HepG2 (cell line): Measurements from ENCODE around the gene COPS7B. TPM values are rescaled to one million over a fixed set of nuclear protein-coding genes. Genes with fewer than 3 reads are reported as not detected.
A peak's percentile ranks its signal among the peaks of the same experiment; 100 is the strongest.

ENCODE experiments used
- AHR ChIP-seq: IDR thresholded peaks from 2 replicates; pipeline ENCODE4 v1.6.1; 2018; ENCODE audit warnings: missing genetic modification reagents, missing compliant biosample characterization
- ARNT2 ChIP-seq: sonication (generic); formaldehyde crosslinking; IDR thresholded peaks from 2 replicates; pipeline ENCODE4 v1.8.0; 2022; ENCODE audit warnings: mild to moderate bottlenecking, low read depth, missing genetic modification reagents, moderate library complexity
- BCLAF1 ChIP-seq: fragments of 450-650 bp; IDR thresholded peaks from 2 replicates; pipeline ENCODE4 v1.6.1; 2017; ENCODE audit warnings: mild to moderate bottlenecking
- ESRRA ChIP-seq: sonication (generic); formaldehyde crosslinking; IDR thresholded peaks from 2 replicates; pipeline ENCODE4 v1.5.1; 2020; ENCODE audit warnings: mild to moderate bottlenecking, low read depth, missing genetic modification reagents
- IKZF4 ChIP-seq: sonication (generic); formaldehyde crosslinking; IDR thresholded peaks from 2 replicates; pipeline ENCODE4 v1.5.1; 2020; ENCODE audit warnings: borderline replicate concordance, mild to moderate bottlenecking, low read depth, missing genetic modification reagents; ENCODE audit errors: not compliant biosample characterization
- KMT2B ChIP-seq: IDR thresholded peaks from 2 replicates; pipeline ENCODE4 v1.6.1; 2016; ENCODE audit warnings: missing genetic modification reagents, missing compliant biosample characterization
- NAIF1 ChIP-seq: sonication (generic); formaldehyde crosslinking; IDR thresholded peaks from 2 replicates; pipeline ENCODE4 v1.5.0; 2020; ENCODE audit warnings: mild to moderate bottlenecking, missing genetic modification reagents, borderline replicate concordance
- RAD21 ChIP-seq: fragments of 450-650 bp; formaldehyde crosslinking; IDR thresholded peaks from 2 replicates; pipeline ENCODE4 v1.5.0; 2020; ENCODE audit warnings: mild to moderate bottlenecking
- SIN3A ChIP-seq: IDR thresholded peaks from 2 replicates; pipeline ENCODE4 v1.6.1; 2011; ENCODE audit warnings: low read depth, mild to moderate bottlenecking, control low read depth, low read length, borderline replicate concordance
- SMAD3 ChIP-seq: sonication (generic); formaldehyde crosslinking; IDR thresholded peaks from 2 replicates; pipeline ENCODE4 v1.4.0; 2020; ENCODE audit warnings: missing genetic modification reagents
- SMYD3 ChIP-seq: sonication (generic); formaldehyde crosslinking; IDR thresholded peaks from 2 replicates; pipeline ENCODE4 v1.8.1; 2023; ENCODE audit warnings: mild to moderate bottlenecking, missing genetic modification reagents
- SP140L ChIP-seq: sonication (generic); formaldehyde crosslinking; IDR thresholded peaks from 2 replicates; pipeline ENCODE4 v1.4.0; 2020; ENCODE audit warnings: missing genetic modification reagents, borderline replicate concordance
- TBX2 ChIP-seq: sonication (generic); formaldehyde crosslinking; IDR thresholded peaks from 2 replicates; pipeline ENCODE4 v1.5.0; 2020; ENCODE audit warnings: missing genetic modification reagents, mild to moderate bottlenecking, borderline replicate concordance
- TCF7 ChIP-seq: sonication (generic); IDR thresholded peaks from 2 replicates; pipeline ENCODE4 v1.6.1; 2016; ENCODE audit warnings: antibody characterized with exemption, low read depth
- ZMYM4 ChIP-seq: sonication (generic); formaldehyde crosslinking; IDR thresholded peaks from 2 replicates; pipeline ENCODE4 v1.8.1; 2023; ENCODE audit warnings: mild to moderate bottlenecking, missing genetic modification reagents
- ZNF207 ChIP-seq: fragments of 450-650 bp; IDR thresholded peaks from 2 replicates; pipeline ENCODE4 v1.6.1; 2016; ENCODE audit warnings: antibody characterized with exemption, borderline replicate concordance
- ZNF431 ChIP-seq: sonication (generic); formaldehyde crosslinking; IDR thresholded peaks from 2 replicates; pipeline ENCODE4 v1.9.0; 2022; ENCODE audit warnings: missing genetic modification reagents, low read depth, mild to moderate bottlenecking, borderline replicate concordance
- ZNF550 ChIP-seq: sonication (generic); formaldehyde crosslinking; IDR thresholded peaks from 2 replicates; pipeline ENCODE4 v1.4.0; 2020; ENCODE audit warnings: mild to moderate bottlenecking, missing genetic modification reagents, borderline replicate concordance
- ZNF644 ChIP-seq: IDR thresholded peaks from 2 replicates; pipeline ENCODE4 v1.6.1; 2016; ENCODE audit warnings: low read depth
- ZNF678 ChIP-seq: sonication (generic); formaldehyde crosslinking; IDR thresholded peaks from 2 replicates; pipeline ENCODE4 v1.4.0; 2020; ENCODE audit warnings: mild to moderate bottlenecking, missing genetic modification reagents
- ZNF850 ChIP-seq: sonication (generic); formaldehyde crosslinking; conservative IDR thresholded peaks from 2 replicates; pipeline ENCODE4 v1.9.0; 2021; ENCODE audit warnings: mild to moderate bottlenecking, missing genetic modification reagents
- polyA plus RNA-seq, 8 experiments: library from polyadenylated mRNA; depleted of rRNA in 3 of 8; stranded (reverse) in 7 of 8; unstranded in 1 of 8; fragments of >200 nt; fragmentation: Illumina TruSeq in 4 of 8; extraction: Trizol in 4 of 8; gene quantifications; 2 replicates each; pipeline versions ENCODE4 v1.2.1 to v1.2.3, GENCODE V29; 2011 to 2016; ENCODE audit warnings: low read depth in 4 of 8, missing spikeins in 1 of 8, mixed read lengths in 1 of 8; ENCODE audit not compliant: insufficient read depth in 1 of 8
- total RNA-seq, 5 experiments: library from RNA; depleted of rRNA; stranded (reverse); fragments of >200 nt; fragmentation: Illumina TruSeq; extraction: Trizol; gene quantifications; 2 replicates each; pipeline ENCODE4 v1.2.3, GENCODE V29; 2016; ENCODE audit warnings: low read depth in 1 of 5
- TF ChIP-seq, protein P1 (sequence below): sonication (generic); formaldehyde crosslinking; IDR thresholded peaks from 2 replicates; pipeline ENCODE4 v1.8.1; 2022; ENCODE audit warnings: low read depth, mild to moderate bottlenecking, missing genetic modification reagents
- TF ChIP-seq, protein P2 (sequence below): sonication (generic); formaldehyde crosslinking; IDR thresholded peaks from 2 replicates; pipeline ENCODE4 v1.8.1; 2023; ENCODE audit warnings: mild to moderate bottlenecking, moderate library complexity, missing genetic modification reagents

Gene COPS7B
- total and polyA plus RNA-seq, 2 of the 13 experiments (the other 11 are each of a cell fraction or from before 2014, with no cell fraction given) = 30.6 to 62.7 TPM

DNA sequence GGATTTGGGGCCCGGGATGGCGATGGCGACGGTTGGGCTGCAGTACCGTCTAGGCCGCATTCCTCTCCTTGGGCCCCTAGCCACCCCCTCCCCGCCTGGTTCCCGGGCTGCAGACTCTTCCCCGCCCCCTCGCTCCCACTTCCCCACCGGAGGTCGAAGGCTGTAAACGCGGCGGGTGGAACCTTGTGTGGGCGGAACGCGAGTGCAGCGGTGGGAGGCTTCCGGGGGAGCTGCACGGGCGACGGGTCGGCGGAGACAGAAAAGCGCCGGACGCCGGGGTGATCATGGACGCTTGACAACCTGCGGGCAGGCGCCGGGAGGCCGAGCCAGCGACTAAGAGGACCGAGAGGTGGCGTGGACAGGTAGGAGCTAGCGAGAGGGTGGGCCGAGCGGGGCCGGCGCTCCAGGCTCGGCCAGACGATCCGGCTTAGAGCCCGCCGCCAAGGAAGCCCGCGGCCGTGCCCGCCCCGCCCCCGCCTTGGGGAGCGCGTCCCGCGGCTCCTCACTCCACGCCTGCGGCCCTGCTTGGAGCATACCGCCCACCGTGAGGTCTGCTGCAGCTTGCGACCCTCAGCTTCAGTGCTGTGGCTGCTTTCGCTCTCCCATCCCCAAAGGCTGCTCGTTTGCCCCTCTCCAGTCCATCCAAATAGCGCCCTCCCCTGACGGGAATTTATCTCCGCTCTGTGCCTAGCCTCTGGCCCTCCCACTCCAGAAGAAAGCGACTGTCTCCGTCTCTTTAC lies at the start of gene COPS7B (continued):
- TF ChIP-seq BCLAF1 (no peak), ZNF550 (CRISPR knock-in tag) (peak; percentile 96; the same call in 1 of the 2 replicates), ARNT2 (CRISPR knock-in tag) (peak; percentile 91; the same call in 1 of the 2 replicates), SMYD3 (CRISPR knock-in tag) (peak; percentile 96), KMT2B (CRISPR knock-in tag) (peak; percentile 99), SP140L (CRISPR knock-in tag) (peak; percentile 75; the same call in 1 of the 2 replicates), IKZF4 (CRISPR knock-in tag) (no peak), ZNF644 (CRISPR knock-in tag) (peak; percentile 45; the same call in 1 of the 2 replicates), ZNF431 (CRISPR knock-in tag) (peak; percentile 78; the same call in 1 of the 2 replicates), SIN3A (peak; percentile 97; the same call in 1 of the 2 replicates), RAD21 (CRISPR knock-in tag) (peak; percentile 76), ESRRA (CRISPR knock-in tag) (peak; percentile 85), TBX2 (CRISPR knock-in tag) (peak; percentile 96), SMAD3 (CRISPR knock-in tag) (peak; percentile 98), ZNF678 (CRISPR knock-in tag) (peak; percentile 97), ZNF850 (CRISPR knock-in tag) (peak; percentile 58; the same call in 1 of the 2 replicates), ZMYM4 (peak; percentile 94), ZNF207 (no peak), AHR (CRISPR knock-in tag) (peak; percentile 99), NAIF1 (CRISPR knock-in tag) (peak; percentile 96), TCF7 (no peak)
- TF ChIP-seq, protein P1, sequence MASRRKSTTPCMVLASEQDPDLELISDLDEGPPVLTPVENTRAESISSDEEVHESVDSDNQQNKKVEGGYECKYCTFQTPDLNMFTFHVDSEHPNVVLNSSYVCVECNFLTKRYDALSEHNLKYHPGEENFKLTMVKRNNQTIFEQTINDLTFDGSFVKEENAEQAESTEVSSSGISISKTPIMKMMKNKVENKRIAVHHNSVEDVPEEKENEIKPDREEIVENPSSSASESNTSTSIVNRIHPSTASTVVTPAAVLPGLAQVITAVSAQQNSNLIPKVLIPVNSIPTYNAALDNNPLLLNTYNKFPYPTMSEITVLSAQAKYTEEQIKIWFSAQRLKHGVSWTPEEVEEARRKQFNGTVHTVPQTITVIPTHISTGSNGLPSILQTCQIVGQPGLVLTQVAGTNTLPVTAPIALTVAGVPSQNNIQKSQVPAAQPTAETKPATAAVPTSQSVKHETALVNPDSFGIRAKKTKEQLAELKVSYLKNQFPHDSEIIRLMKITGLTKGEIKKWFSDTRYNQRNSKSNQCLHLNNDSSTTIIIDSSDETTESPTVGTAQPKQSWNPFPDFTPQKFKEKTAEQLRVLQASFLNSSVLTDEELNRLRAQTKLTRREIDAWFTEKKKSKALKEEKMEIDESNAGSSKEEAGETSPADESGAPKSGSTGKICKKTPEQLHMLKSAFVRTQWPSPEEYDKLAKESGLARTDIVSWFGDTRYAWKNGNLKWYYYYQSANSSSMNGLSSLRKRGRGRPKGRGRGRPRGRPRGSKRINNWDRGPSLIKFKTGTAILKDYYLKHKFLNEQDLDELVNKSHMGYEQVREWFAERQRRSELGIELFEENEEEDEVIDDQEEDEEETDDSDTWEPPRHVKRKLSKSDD (CRISPR knock-in tag) = peak; percentile 96
- TF ChIP-seq, protein P2, sequence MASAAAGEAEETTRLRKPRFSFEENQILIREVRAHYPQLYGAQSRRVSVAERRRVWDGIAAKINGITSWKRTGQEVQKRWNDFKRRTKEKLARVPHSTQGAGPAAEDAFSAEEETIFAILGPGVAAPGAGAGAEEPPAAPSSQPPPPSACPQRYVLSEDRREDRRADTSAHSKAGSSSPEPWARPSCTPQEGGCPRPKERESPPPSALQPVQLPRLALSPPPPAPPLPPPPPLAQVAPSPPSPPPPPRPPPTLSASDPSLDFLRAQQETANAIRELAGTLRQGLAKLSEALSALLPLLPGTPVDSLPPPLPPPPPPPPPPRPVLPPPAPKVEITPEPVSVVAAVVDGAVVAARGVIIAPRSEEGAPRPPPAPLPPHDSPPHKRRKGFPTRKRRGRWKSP (CRISPR knock-in tag) = peak; percentile 93
